ENCODE measurements around the gene UBL3. TPM values are rescaled to one million over a fixed set of nuclear protein-coding genes. Genes with fewer than 3 reads are reported as not detected.

The UBL3 gene
- total RNA-seq, 1 experiment from 2014 or later: 19.0 TPM

DNA sequence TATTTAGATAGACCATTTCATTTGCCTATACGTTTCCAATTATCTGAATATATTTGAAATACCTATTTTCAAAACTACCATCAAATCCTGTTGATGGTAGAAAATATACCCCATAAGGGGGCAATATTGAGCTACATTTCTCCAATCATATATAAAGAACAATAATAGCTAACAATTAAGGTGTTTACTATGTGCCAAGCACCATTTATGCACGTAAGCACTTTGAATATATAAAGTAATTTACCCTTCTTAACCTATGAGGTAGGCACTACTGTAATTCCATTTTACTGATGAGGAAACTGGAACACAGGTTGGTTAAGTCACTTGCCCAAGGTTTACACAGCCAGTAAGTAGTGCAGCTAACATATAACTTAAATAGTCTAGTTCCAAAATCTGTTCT, 79.2 kb downstream of the UBL3 start:
- no peak overlapping the region for H3K4ac ChIP-seq (ENCODE audit: low read depth, low read length)
- Mint-ChIP-seq H3K9me3 (no peaks in the 10 kb centered on the region), H3K27me3 (ENCODE audit: low read depth) (no peaks in the 10 kb centered on the region), H3K4me3 (no peak overlapping the region), H3K4me1 (peaks cover 13 to 16% of the 10 kb centered on the region in 2 experiments), H3K27ac (no peak overlapping the region), H3K36me3 (ENCODE audit: insufficient read depth in 1 of 3, low read depth in 3 of 3) (peaks cover 0 to 7% (median 6%) of the 10 kb centered on the region in 3 experiments; a peak in 5 of 7 replicates)
- H3K56ac ChIP-seq (ENCODE audit: insufficient read length, low read depth, low read length): no peak overlapping the region
- no peak overlapping the region for H4K91ac ChIP-seq (ENCODE audit: insufficient read length, low read depth, low read length)
- no peak overlapping the region for H2BK20ac ChIP-seq (ENCODE audit: low read depth, low read length, poor library complexity, severe bottlenecking)
- H3T11ph ChIP-seq (ENCODE audit: low read length): no peak overlapping the region
- no peak overlapping the region for H2AK5ac ChIP-seq (ENCODE audit: insufficient read length, low read length)
- H3K79me2 ChIP-seq (ENCODE audit: insufficient read depth, low read length): no peaks in the 10 kb centered on the region
- no peaks in the 10 kb centered on the region for H4K20me1 ChIP-seq (ENCODE audit: control insufficient read depth, insufficient read depth, insufficient read length)
- no CpG with 5 or more reads among the region's 2 CpGs for WGBS (ENCODE audit: extremely low coverage, insufficient read length, low lambda C conversion rate)
- H2BK5ac ChIP-seq (ENCODE audit: insufficient read length, low read length): no peak overlapping the region
- no peak overlapping the region for H4K5ac ChIP-seq (ENCODE audit: insufficient read length, low read depth, low read length)
- no peak overlapping the region for H3K14ac ChIP-seq (ENCODE audit: insufficient read depth, low read length)
- no peak overlapping the region for H3K4me2 ChIP-seq (ENCODE audit: insufficient read depth, insufficient read length, low read length)
- no peak overlapping the region for H2BK12ac ChIP-seq (ENCODE audit: insufficient read length, low read depth, low read length)
- H3K27ac ChIP-seq (ENCODE audit: insufficient read length, low read depth, low read length): no peak overlapping the region
- no peak overlapping the region for H3K9ac ChIP-seq (ENCODE audit: extremely low read depth, insufficient read length, low read length)
- H3K23ac ChIP-seq (ENCODE audit: insufficient read length, low read depth, low read length): no peak overlapping the region
- H3K79me1 ChIP-seq (ENCODE audit: insufficient read depth, low read depth, low read length, poor library complexity, severe bottlenecking): no peaks in the 10 kb centered on the region
- DNase-seq: no peak
- no peaks in the 10 kb centered on the region for H3K9me3 ChIP-seq (ENCODE audit: control insufficient read depth, low read depth, low read length)
- no peak overlapping the region for H3K18ac ChIP-seq (ENCODE audit: insufficient read length, low read depth, low read length)
- no peak overlapping the region for H2BK15ac ChIP-seq (ENCODE audit: low read depth, low read length)
- H4K8ac ChIP-seq (replicated peaks; ENCODE audit: insufficient read length, low read depth, low read length): no peak overlapping the region
- TF ChIP-seq, protein P1, sequence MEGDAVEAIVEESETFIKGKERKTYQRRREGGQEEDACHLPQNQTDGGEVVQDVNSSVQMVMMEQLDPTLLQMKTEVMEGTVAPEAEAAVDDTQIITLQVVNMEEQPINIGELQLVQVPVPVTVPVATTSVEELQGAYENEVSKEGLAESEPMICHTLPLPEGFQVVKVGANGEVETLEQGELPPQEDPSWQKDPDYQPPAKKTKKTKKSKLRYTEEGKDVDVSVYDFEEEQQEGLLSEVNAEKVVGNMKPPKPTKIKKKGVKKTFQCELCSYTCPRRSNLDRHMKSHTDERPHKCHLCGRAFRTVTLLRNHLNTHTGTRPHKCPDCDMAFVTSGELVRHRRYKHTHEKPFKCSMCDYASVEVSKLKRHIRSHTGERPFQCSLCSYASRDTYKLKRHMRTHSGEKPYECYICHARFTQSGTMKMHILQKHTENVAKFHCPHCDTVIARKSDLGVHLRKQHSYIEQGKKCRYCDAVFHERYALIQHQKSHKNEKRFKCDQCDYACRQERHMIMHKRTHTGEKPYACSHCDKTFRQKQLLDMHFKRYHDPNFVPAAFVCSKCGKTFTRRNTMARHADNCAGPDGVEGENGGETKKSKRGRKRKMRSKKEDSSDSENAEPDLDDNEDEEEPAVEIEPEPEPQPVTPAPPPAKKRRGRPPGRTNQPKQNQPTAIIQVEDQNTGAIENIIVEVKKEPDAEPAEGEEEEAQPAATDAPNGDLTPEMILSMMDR (conservative IDR thresholded peaks at IDR 0.05): peak; percentile 71
- no peaks in the 10 kb centered on the region for H3K23me2 ChIP-seq (ENCODE audit: insufficient read length, low read depth, low read length, poor library complexity, severe bottlenecking)
- no peaks in the 10 kb centered on the region for H3K27me3 ChIP-seq (ENCODE audit: insufficient read depth, low read length)
- H2BK120ac ChIP-seq (ENCODE audit: low read depth, low read length, poor library complexity, severe bottlenecking): no peak overlapping the region
- H2AFZ ChIP-seq (ENCODE audit: low read length): no peak overlapping the region
- no peaks in the 10 kb centered on the region for H3K4me1 ChIP-seq (ENCODE audit: insufficient read depth, low read length)
